ENCODE data around the gene TCP1. TPM values are rescaled to one million over a fixed set of nuclear protein-coding genes. Genes with fewer than 3 reads are reported as not detected.

Gene TCP1
- total and polyA plus RNA-seq, 2 of the 8 experiments (the other 6 are each of a cell fraction or from before 2014, with no cell fraction given): 117 to 348 TPM

DNA sequence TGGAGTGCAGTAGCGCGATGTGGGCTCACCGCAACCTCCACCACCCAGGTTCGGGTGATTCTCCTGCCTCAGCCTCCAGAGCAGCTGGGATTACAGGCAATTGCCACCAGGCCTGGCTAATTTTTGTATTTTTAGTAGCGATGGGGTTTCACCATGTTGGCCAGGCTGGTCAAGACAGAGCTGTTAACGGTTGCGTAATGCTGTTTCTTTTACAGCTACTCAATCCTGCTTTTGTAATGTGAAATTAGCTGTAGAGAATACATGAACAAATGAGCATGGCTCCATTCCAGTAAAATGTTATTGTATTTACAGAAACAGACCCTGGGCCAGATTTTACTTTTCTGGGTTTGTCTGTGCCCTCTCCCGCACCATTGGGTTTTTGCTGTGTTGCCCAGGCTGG, 12.5 kb upstream of the TCP1 start:
- no peak overlapping the region for H2BK20ac ChIP-seq (ENCODE audit: low read length)
- 94% methylated on average over 8 of the region's 8 CpGs; no CpG with 5 or more reads in 1 of the 2 experiments for WGBS, 2 experiments (ENCODE audit: extremely low coverage in 1 of 2, insufficient coverage in 1 of 2, insufficient read length in 1 of 2, insufficient replicate concordance in 2 of 2, low coverage in 1 of 2, low lambda C conversion rate in 2 of 2, missing lambda C conversion rate in 1 of 2)
- H4K20me1 ChIP-seq (replicated peaks in 1 of 2; ENCODE audit: control insufficient read depth in 1 of 2, insufficient read depth in 2 of 2, low read length in 2 of 2): peaks cover 0 to 2% of the 10 kb centered on the region in 2 experiments
- H3K79me1 ChIP-seq (ENCODE audit: low read depth, low read length): no peaks in the 10 kb centered on the region
- no peak overlapping the region for H3K18ac ChIP-seq (ENCODE audit: extremely low read depth, low read length)
- no peak overlapping the region for H3K14ac ChIP-seq (ENCODE audit: insufficient read length)
- H2AK5ac ChIP-seq (ENCODE audit: low read depth, low read length): no peak overlapping the region
- no peak for FAIRE-seq
- no peak overlapping the region for H4K91ac ChIP-seq (replicated peaks; ENCODE audit: insufficient read length, low read length)
- no peak overlapping the region for H3K56ac ChIP-seq (replicated peaks; ENCODE audit: insufficient read length, low read depth, low read length)
- no peak overlapping the region for H4K8ac ChIP-seq (ENCODE audit: extremely low read depth, insufficient read depth, low read length)
- no peaks in the 10 kb centered on the region for H3K27me3 ChIP-seq (replicated peaks in 1 of 4; ENCODE audit: control insufficient read depth in 3 of 4, extremely low read depth in 1 of 4, insufficient read depth in 3 of 4, low read length in 3 of 4)
- no peaks in the 10 kb centered on the region for H3K23me2 ChIP-seq (ENCODE audit: low read depth, low read length)
- H3K4ac ChIP-seq (replicated peaks; ENCODE audit: insufficient read length, low read depth, low read length): no peak overlapping the region
- DNase-seq (ENCODE audit: low read depth in 1 of 2, low spot score in 2 of 2): no peak
- no peak overlapping the region for H3K23ac ChIP-seq (ENCODE audit: insufficient read length)
- H3K9ac ChIP-seq (replicated peaks in 1 of 4; ENCODE audit: extremely low read depth in 1 of 4, low read depth in 3 of 4, low read length in 3 of 4): no peak overlapping the region
- H3K9me3 ChIP-seq (ENCODE audit: insufficient read depth in 2 of 2, low read depth in 1 of 2, low read length in 1 of 2): no peaks in the 10 kb centered on the region
- H2AFZ ChIP-seq (ENCODE audit: low read length): no peak overlapping the region
- H3K4me1 ChIP-seq (replicated peaks in 1 of 4; ENCODE audit: control insufficient read depth in 3 of 4, insufficient read depth in 4 of 4, low read length in 3 of 4): no peaks in the 10 kb centered on the region
- no peak overlapping the region for H2BK12ac ChIP-seq (ENCODE audit: low read depth, low read length)
- POLR2A ChIA-PET (ENCODE audit: partially characterized antibody): interaction anchor here (0.8 to 5.9 kb wide), 3 partner anchors 12 to 65 kb away, joined by 3 to 41 read pairs (median 4); partner anchors contain the start of genes MRPL18 and TCP1
- peaks cover 0 to 19% (median 9%) of the 10 kb centered on the region in 4 experiments; a peak in 5 of 8 replicates for H3K36me3 ChIP-seq (ENCODE audit: control insufficient read depth in 2 of 4, insufficient read depth in 4 of 4, low read length in 3 of 4)
- H2BK5ac ChIP-seq (ENCODE audit: low read depth, low read length): no peak overlapping the region
- CTCF ChIA-PET (ENCODE audit: partially characterized antibody): interaction anchor here (0.7 kb wide), 1 partner anchor 139 kb away, joined by 3 read pairs; no protein-coding TSS in a partner anchor
- no peaks in the 10 kb centered on the region for H3K79me2 ChIP-seq (ENCODE audit: control insufficient read depth in 1 of 2, insufficient read depth in 2 of 2, low read length in 2 of 2)
- no peak overlapping the region for H3K4me3 ChIP-seq (ENCODE audit: extremely low read depth in 1 of 4, insufficient read depth in 2 of 4, low read depth in 3 of 4, low read length in 4 of 4)
- H2BK120ac ChIP-seq (replicated peaks; ENCODE audit: low read depth, low read length): no peak overlapping the region
- H3K27ac ChIP-seq (ENCODE audit: low read depth, low read length): no peak overlapping the region
- no peak overlapping the region for H2BK15ac ChIP-seq (ENCODE audit: low read length)
- H3K4me2 ChIP-seq (ENCODE audit: insufficient read depth in 1 of 2, low read depth in 2 of 2, low read length in 2 of 2): no peak overlapping the region
- H4K5ac ChIP-seq (ENCODE audit: insufficient read length, low read depth, low read length): no peak overlapping the region
- TF ChIP-seq, protein P1, sequence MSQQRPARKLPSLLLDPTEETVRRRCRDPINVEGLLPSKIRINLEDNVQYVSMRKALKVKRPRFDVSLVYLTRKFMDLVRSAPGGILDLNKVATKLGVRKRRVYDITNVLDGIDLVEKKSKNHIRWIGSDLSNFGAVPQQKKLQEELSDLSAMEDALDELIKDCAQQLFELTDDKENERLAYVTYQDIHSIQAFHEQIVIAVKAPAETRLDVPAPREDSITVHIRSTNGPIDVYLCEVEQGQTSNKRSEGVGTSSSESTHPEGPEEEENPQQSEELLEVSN (IDR thresholded peaks at IDR 0.05): no peak
- no peak for TF ChIP-seq HDAC2 (IDR thresholded peaks at IDR 0.05; ENCODE audit: borderline replicate concordance in 1 of 2, low read depth in 2 of 2, low read length in 2 of 2)
- TF ChIP-seq ASH2L (IDR thresholded peaks at IDR 0.05; ENCODE audit: low read length): no peak
- no peak for TF ChIP-seq RNF2 (IDR thresholded peaks at IDR 0.05; ENCODE audit: borderline replicate concordance, low read depth, low read length, missing control alignments, poor library complexity, severe bottlenecking)
- no peak for TF ChIP-seq BCL11A (IDR thresholded peaks at IDR 0.05; ENCODE audit: low read depth in 2 of 2, low read length in 2 of 2)
- no peak for TF ChIP-seq CREB1 (IDR thresholded peaks at IDR 0.05)
- TF ChIP-seq KDM4A (IDR thresholded peaks at IDR 0.05; ENCODE audit: low read depth, low read length, severe bottlenecking): no peak
- TF ChIP-seq CBX5 (IDR thresholded peaks at IDR 0.05; ENCODE audit: low read depth, low read length): no peak
- TF ChIP-seq, protein P2, sequence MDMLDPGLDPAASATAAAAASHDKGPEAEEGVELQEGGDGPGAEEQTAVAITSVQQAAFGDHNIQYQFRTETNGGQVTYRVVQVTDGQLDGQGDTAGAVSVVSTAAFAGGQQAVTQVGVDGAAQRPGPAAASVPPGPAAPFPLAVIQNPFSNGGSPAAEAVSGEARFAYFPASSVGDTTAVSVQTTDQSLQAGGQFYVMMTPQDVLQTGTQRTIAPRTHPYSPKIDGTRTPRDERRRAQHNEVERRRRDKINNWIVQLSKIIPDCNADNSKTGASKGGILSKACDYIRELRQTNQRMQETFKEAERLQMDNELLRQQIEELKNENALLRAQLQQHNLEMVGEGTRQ (IDR thresholded peaks at IDR 0.05; ENCODE audit: low read length): no peak
- TF ChIP-seq CBX8 (IDR thresholded peaks at IDR 0.05; ENCODE audit: borderline replicate concordance, low read depth, low read length): no peak
- TF ChIP-seq KDM5A (IDR thresholded peaks at IDR 0.05; ENCODE audit: low read length): no peak
- TF ChIP-seq TBP (IDR thresholded peaks at IDR 0.05; ENCODE audit: low read depth, low read length): no peak
